Aorta (tissue), 5 donors: Measurements from ENCODE around the gene THBS1. TPM values are rescaled to one million over a fixed set of nuclear protein-coding genes. Genes with fewer than 3 reads are reported as not detected.

Experiments used
- ATAC-seq: fragments of 200-7000 bp; cut with Tn5 transposase; one replicate; pipeline ENCODE4 v1.9.1; 2022; ENCODE audit warnings: moderate library complexity; ENCODE audit not compliant: low FRiP score
- DNase-seq, 2 donors: peaks; one replicate each; pipeline ENCODE4 v3.0.0-alpha.2; 2020
- H3K27ac ChIP-seq, 2 donors: one replicate each; pipeline ENCODE4 v1.5.1; 2013; ENCODE audit warnings: low read length in 2 of 2, mild to moderate bottlenecking in 2 of 2, moderate library complexity in 2 of 2, control low read depth in 1 of 2, inconsistent platforms in 1 of 2, low read depth in 1 of 2
- H3K27me3 ChIP-seq, 2 donors: one replicate each; pipeline ENCODE4 v1.6.1; 2013; ENCODE audit warnings: control low read depth in 1 of 2, low read length in 1 of 2, mild to moderate bottlenecking in 1 of 2, moderate library complexity in 1 of 2; ENCODE audit not compliant: insufficient read depth in 2 of 2, control insufficient read depth in 1 of 2
- H3K36me3 ChIP-seq, 2 donors: one replicate each; pipeline ENCODE4 v1.6.1; 2013; ENCODE audit warnings: control low read depth in 1 of 2, low read length in 1 of 2, mild to moderate bottlenecking in 1 of 2; ENCODE audit not compliant: insufficient read depth in 2 of 2, control insufficient read depth in 1 of 2
- H3K4me1 ChIP-seq, 2 donors: one replicate each; pipeline ENCODE4 v1.6.1; 2013; ENCODE audit warnings: low read length in 2 of 2, control low read depth in 1 of 2, mild to moderate bottlenecking in 1 of 2, moderate library complexity in 1 of 2; ENCODE audit not compliant: insufficient read depth in 2 of 2, control insufficient read depth in 1 of 2
- H3K4me3 ChIP-seq, 2 donors: one replicate each; pipeline ENCODE4 v1.5.1; 2013; ENCODE audit warnings: low read length in 2 of 2, control low read depth in 1 of 2, mild to moderate bottlenecking in 1 of 2
- H3K9me3 ChIP-seq: one replicate; pipeline ENCODE4 v1.6.1; 2013; ENCODE audit warnings: mild to moderate bottlenecking, low read length; ENCODE audit not compliant: control insufficient read depth
- WGBS, 2 donors: extraction: QIAGEN DNeasy Blood & Tissue Kit; methylation state at CpG; one replicate each; pipeline ENCODE4 v1.1.7; 2013; 5-methylcytosine and 5-hydroxymethylcytosine counted together
- intact Hi-C, 2 donors: fragments of 100-400 bp; cut with DNase I; formaldehyde crosslinking; loops; one replicate each; pipeline versions ENCODE4 v1.14.2 to v1.15.0; 2022
- polyA plus RNA-seq, 2 donors: library from polyadenylated mRNA; stranded (reverse); fragments of 200-250 nt; gene quantifications; one replicate each; pipeline ENCODE4 v1.2.3, GENCODE V29; 2013
- total RNA-seq, 2 donors: library from RNA; stranded (reverse); fragmentation: NEBNext Ultra II Directional; extraction: Animal tissue kit (Norgen Biotek cat#: 25700); gene quantifications; one replicate each; pipeline ENCODE4 v1.2.1, GENCODE V29; 2021
- donor health status: healthy with polysubstance abuse.
- donor health status: Bipolar disorder and iron deficiency.
- donor health status: DM: no; HTN: no; CAD: no.
- donor health status: DM: no; HTN: no; CAD: no.
- donor health status: DM: yes; HTN: yes; CAD: no.

The THBS1 gene
- total and polyA plus RNA-seq, 4 donors: 9.8 to 1,398 (median 147) TPM

DNA sequence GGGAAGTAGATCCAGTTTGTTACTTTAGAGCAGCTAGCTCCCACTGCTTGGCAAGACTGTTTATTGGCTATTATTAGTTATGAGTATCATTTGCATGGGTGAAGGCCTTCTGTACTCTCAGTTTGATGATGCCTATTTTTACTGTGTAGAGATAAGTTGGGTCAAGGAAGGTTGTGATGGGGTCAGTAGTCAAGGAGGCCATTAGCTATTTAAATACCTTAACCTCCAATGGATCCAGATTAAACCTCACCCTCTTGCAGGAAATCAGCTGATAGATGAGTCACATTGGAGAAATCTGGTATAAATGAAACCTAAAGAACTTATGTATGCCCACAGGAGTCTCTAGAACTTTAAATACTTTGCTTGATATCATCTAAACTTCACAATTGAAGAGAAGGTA lies 45.0 kb downstream of the THBS1 start:
- H3K4me3 ChIP-seq: no peak overlapping the region
- H3K27me3 ChIP-seq: no peaks in the 10 kb centered on the region
- H3K4me1 ChIP-seq: peaks cover 0 to 3% of the 10 kb centered on the region in 2 donors
- ATAC-seq: no peak
- intact Hi-C loops: no loop called here
- no peak overlapping the region for H3K27ac ChIP-seq
- H3K36me3 ChIP-seq: no peaks in the 10 kb centered on the region
- no peak for DNase-seq
- H3K9me3 ChIP-seq: no peaks in the 10 kb centered on the region

- ATAC-seq (no peak), DNase-seq (no peak)
- Histone ChIP-seq H3K27ac (no peak overlapping the region), H3K27me3 (no peaks in the 10 kb centered on the region), H3K9me3 (no peaks in the 10 kb centered on the region), H3K4me1 (peaks cover 0 to 3% of the 10 kb centered on the region in 2 donors), H3K4me3 (no peak overlapping the region), H3K36me3 (no peaks in the 10 kb centered on the region)
- 90 to 91% methylated on average over 3 of the region's 3 CpGs for WGBS, 2 donors
- intact Hi-C loops: no loop called here
These were observed 46.7 kb downstream of the THBS1 start for GRCh38 chr15:39627451-39628143.

GRCh38 chr15:39628144-39628508 lies 47.2 kb downstream of the THBS1 start:
- intact Hi-C loops: no loop called here
- 53 to 65% methylated on average over 5 of the region's 5 CpGs for WGBS, 2 donors
- H3K27me3 ChIP-seq: no peaks in the 10 kb centered on the region
- H3K36me3 ChIP-seq: no peaks in the 10 kb centered on the region
- ATAC-seq (no peak), DNase-seq (no peak)
- no peak overlapping the region for H3K4me3 ChIP-seq
- H3K9me3 ChIP-seq: no peaks in the 10 kb centered on the region
- peaks cover 0 to 3% of the 10 kb centered on the region in 2 donors for H3K4me1 ChIP-seq
- no peak overlapping the region for H3K27ac ChIP-seq

- WGBS, 2 donors: 57 to 61% methylated on average over 9 of the region's 9 CpGs
- intact Hi-C loops: no loop called here
- H3K27ac ChIP-seq: no peak overlapping the region
These were observed 47.8 kb downstream of the THBS1 start for GRCh38 chr15:39628546-39629257.

DNA sequence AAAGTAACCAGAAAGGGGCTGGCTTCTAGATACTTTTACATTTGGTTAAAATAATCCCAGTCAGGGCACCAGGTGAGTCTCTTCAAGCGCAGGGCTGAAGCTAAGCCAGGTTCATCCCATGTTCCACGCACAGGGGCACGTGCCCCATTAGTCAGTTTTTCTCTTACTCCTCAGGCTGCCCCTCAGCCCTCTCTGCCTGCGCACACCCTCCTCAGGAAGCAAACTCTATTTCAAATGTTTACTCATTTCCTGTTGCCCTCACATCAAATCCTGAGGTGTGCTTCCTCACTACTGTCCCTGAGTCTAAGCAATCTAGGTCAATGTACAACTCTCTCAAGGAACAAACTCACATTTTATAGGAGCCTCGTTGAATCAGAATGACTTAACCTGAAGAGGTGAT lies 48.5 kb downstream of the THBS1 start:
- H3K9me3 ChIP-seq: no peaks in the 10 kb centered on the region
- WGBS, 2 donors: 90 to 91% methylated on average over 5 of the region's 5 CpGs
- no peak overlapping the region for H3K27ac ChIP-seq
- peaks cover 0 to 3% of the 10 kb centered on the region in 2 donors for H3K4me1 ChIP-seq
- no peak for DNase-seq
- H3K27me3 ChIP-seq: no peaks in the 10 kb centered on the region
- no peaks in the 10 kb centered on the region for H3K36me3 ChIP-seq
- H3K4me3 ChIP-seq: no peak overlapping the region
- no peak for ATAC-seq
- intact Hi-C loops: no loop called here

More at GRCh38 chr15:39628546-39629257, 47.8 kb downstream of the THBS1 start:
- DNase-seq: no peak
- ATAC-seq: no peak
- no peaks in the 10 kb centered on the region for H3K9me3 ChIP-seq
- no peaks in the 10 kb centered on the region for H3K36me3 ChIP-seq
- H3K4me3 ChIP-seq: no peak overlapping the region
- peaks cover 0 to 3% of the 10 kb centered on the region in 2 donors for H3K4me1 ChIP-seq
- no peaks in the 10 kb centered on the region for H3K27me3 ChIP-seq

DNA sequence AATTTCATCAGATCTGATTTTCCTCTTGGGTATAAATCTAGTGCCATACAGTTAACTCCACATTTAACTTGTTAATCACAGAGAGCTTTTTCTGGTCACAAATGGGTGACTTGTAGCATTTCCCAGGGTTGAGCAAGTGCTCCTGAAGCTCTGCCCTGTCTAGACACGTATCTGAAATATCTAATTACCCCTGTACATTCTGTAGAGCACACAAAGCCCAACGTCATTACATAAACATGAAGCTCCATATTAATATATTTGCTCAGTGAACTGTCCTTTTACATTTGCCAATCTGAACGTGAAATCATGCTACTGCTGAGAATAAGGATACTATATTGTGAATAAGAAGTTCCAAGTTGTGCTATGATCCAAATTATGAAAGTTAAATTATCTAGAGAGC lies 49.0 kb downstream of the THBS1 start:
- Histone ChIP-seq H3K36me3 (no peaks in the 10 kb centered on the region), H3K4me3 (no peak overlapping the region), H3K9me3 (no peaks in the 10 kb centered on the region), H3K4me1 (peaks cover 0 to 2% of the 10 kb centered on the region in 2 donors), H3K27me3 (no peaks in the 10 kb centered on the region), H3K27ac (no peak overlapping the region)
- DNase-seq: no peak
- intact Hi-C loops: no loop called here
- WGBS, 2 donors: 85 to 87% methylated on average over 3 of the region's 3 CpGs
- no peak for ATAC-seq

- WGBS, 2 donors: 91 to 96% methylated on average over 3 of the region's 3 CpGs
- DNase-seq (no peak), ATAC-seq (no peak)
- intact Hi-C loops: no loop called here
- Histone ChIP-seq H3K36me3 (no peaks in the 10 kb centered on the region), H3K4me1 (no peaks in the 10 kb centered on the region), H3K4me3 (no peak overlapping the region), H3K27ac (no peak overlapping the region), H3K9me3 (no peaks in the 10 kb centered on the region), H3K27me3 (no peaks in the 10 kb centered on the region)
These were observed 50.5 kb downstream of the THBS1 start for GRCh38 chr15:39631357-39631756.

DNA sequence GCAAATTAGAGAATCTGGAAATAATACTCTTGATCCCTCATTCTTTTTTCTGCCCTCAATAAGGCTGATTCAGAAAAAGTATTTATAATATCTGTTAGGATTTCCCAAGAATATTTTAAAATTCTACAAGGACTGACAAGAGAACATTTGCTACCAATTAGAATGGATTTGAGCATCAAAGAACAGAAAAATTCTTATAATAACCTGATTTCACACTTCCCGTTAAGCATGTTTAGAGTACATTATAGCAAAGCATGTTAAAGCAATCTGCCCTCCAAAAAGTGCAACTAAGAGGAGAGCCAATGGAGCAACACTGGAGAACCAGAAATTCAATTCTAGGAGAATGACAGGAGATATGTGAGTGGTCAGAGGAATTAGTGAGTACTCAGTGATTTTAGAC lies 57.2 kb downstream of the THBS1 start:
- Histone ChIP-seq H3K4me1 (peaks cover 2 to 5% of the 10 kb centered on the region in 2 donors), H3K27ac (no peak overlapping the region), H3K27me3 (no peaks in the 10 kb centered on the region), H3K4me3 (no peak overlapping the region), H3K9me3 (no peaks in the 10 kb centered on the region), H3K36me3 (no peaks in the 10 kb centered on the region)
- ATAC-seq (no peak), DNase-seq (no peak)
- intact Hi-C loops: no loop called here
- 93 to 96% methylated on average over 1 of the region's 1 CpG for WGBS, 2 donors

- intact Hi-C loops: no loop called here
- H3K27me3 ChIP-seq: no peaks in the 10 kb centered on the region
- WGBS, 2 donors: 90 to 96% methylated on average over 1 of the region's 1 CpG
- H3K9me3 ChIP-seq: no peaks in the 10 kb centered on the region
- H3K27ac ChIP-seq: no peak overlapping the region
- no peak overlapping the region for H3K4me3 ChIP-seq
- H3K4me1 ChIP-seq: peaks cover 2 to 5% of the 10 kb centered on the region in 2 donors
- no peak for ATAC-seq
- no peaks in the 10 kb centered on the region for H3K36me3 ChIP-seq
- DNase-seq: no peak
These were observed 58.2 kb downstream of the THBS1 start for GRCh38 chr15:39639037-39639436.
